AG08396 (cell line): ENCODE data around the gene B4GALT5.
A peak's percentile ranks its signal among the peaks of the same experiment; 100 is the strongest.
"Not testable (repeated sequence)": the region's sequence is repeated elsewhere in the genome, so short reads cannot be mapped to it uniquely, and the experiment has no call there.

Experiments used
- DNase-seq: peaks from one replicate; pipeline ENCODE4 v3.0.0; 2012; ENCODE audit warnings: low spot score, mixed read lengths

B4GALT5 gene

DNA sequence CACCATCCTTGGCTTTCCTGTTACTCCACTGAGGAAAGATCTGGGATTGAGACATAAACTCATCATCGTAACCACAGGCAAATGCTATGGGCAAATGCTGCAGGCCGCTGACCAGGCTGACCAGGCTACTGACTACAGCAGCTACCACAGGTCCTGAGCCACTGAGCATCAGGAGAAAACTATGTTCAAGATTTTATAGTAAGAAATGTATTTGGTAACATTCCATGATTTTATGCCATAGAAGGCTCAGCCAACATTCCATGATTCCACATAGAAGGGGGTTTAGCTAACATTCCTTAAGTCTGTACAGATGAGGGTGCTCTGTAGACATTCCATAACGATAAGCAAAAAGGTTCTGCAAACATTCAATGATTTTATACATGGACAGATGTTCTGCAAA is 16.1 kb upstream of the B4GALT5 start:
- DNase-seq: peak; percentile 35

GRCh38 chr20:49727894-49728885 is 14.5 kb upstream of the B4GALT5 start:
- no peak for DNase-seq

DNA sequence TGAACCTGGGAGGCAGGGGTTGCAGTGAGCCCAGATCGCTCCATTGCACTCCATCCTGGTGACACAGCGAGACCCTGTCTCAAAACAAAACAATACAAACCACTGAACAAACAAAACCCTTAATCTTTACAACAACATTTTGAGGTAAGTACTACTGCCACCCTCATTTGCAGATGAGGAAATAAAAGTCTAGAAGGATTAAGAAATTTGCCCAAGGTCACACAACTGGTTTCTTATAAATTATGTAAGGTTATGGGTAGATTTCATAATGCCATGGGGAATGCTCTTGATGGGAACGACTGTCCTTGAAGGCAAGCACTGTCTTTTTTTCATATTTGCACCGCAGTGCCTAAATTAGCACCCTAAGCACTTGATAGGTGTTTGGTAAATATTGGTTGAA is 13.8 kb upstream of the B4GALT5 start:
- DNase-seq: no peak

- DNase-seq: no peak
These were observed 12.0 kb upstream of the B4GALT5 start for GRCh38 chr20:49725694-49726093.

GRCh38 chr20:49725224-49725606 is 11.5 kb upstream of the B4GALT5 start:
- not testable (repeated sequence) for DNase-seq

DNA sequence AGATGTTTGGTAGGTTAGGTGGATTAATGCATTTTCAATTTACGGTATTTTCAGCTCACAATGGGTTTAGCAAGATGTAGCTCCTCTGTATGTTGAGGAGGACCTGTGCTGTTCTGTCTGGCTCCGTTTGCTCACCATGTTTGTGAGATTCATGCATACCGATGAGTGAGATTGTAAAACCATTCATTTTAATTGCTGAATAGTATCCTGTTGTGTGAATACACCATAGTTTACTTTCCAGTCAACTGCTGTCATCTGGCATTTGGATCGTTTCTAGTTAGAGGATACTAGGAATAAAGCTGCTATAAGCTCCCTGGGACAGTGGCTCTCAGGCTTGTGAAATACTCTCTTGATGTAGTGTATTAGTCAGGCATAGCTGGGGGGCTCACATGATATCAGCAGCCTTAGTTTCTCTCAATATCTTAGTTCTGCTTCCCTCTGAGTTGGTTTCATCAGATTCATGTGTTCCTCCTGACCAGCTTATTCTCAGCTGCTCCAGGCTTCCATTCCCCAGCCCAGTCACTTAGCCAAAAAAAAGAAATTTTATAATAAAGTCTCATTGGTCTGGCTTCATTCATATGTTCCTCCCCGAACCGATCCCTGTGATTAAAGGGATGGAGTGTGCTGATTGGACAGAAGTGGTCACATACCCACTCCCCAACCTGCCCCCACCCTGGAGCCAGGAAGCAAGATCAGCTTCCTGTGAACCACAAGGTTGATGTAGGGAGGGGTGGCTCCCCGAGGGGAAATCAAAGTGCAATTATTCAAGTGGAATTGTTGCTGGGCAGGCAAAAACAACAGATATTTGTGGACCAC is 10.9 kb upstream of the B4GALT5 start:
- no peak for DNase-seq

- not testable (repeated sequence) for DNase-seq
These were observed 10.1 kb upstream of the B4GALT5 start for GRCh38 chr20:49723758-49724157.

DNA sequence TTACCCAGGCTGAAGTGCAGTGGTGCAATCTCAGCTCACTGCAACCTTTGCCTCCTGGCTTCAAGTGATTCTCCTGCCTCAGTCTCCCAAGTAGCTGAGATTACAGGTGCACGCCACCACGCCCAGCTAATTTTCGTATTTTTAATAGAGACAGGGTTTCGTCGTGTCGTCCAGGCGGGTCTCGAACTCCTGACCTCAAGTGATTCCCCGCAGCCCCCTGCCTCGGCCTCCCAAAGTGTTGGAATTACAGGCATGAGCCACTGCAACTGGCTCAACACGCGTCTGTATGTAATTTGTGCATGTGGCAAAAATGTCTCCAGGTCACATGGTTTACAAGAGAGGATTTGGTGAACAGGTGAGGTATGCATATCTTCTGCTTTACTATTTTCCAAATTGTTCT is 7.6 kb upstream of the B4GALT5 start:
- not testable (repeated sequence) for DNase-seq

- no peak for DNase-seq
These were observed 1.8 kb upstream of the B4GALT5 start for GRCh38 chr20:49715466-49715865.

GRCh38 chr20:49712996-49713752 is 504 bp downstream of the B4GALT5 start:
- peak; percentile 54 for DNase-seq

DNA sequence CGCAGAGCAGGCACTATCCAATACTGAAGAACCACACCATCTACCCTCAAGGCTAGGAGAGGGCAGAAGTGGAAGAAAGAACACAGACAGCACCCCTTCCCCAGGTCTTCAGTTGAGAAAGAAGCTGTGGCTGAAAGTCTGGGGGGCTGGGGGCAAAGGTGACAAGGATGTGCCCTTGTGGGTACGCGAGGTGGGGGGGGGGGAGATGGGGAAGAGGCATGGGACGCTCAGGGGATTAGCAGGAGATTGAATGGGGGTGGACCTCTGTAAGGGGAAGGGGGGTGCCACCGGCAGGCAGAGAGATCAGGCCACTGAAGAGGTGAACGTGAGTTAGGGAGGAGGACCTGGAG is 1.1 kb downstream of the B4GALT5 start:
- no peak for DNase-seq

DNA sequence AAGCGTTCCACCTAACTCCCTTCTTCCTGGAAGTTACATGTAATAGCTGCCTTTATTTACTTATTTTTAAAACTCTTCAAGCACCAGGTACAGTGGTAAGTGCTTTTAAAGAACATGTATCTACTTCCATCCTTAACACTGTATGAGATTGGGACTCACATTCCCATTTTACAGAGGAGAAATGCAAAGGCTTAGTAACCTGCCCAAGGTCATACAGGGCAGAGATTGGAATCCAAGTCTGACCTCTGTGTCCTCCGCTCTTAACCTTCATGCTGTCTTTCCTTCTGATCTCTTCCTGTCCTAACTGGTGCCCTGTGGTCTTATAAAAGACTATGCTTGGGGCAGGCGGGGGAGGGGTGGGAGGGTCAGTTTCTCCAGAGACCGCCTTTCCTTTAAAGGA is 1.6 kb downstream of the B4GALT5 start:
- DNase-seq: no peak

- DNase-seq: no peak
These were observed 2.1 kb downstream of the B4GALT5 start for GRCh38 chr20:49711667-49711987.

DNA sequence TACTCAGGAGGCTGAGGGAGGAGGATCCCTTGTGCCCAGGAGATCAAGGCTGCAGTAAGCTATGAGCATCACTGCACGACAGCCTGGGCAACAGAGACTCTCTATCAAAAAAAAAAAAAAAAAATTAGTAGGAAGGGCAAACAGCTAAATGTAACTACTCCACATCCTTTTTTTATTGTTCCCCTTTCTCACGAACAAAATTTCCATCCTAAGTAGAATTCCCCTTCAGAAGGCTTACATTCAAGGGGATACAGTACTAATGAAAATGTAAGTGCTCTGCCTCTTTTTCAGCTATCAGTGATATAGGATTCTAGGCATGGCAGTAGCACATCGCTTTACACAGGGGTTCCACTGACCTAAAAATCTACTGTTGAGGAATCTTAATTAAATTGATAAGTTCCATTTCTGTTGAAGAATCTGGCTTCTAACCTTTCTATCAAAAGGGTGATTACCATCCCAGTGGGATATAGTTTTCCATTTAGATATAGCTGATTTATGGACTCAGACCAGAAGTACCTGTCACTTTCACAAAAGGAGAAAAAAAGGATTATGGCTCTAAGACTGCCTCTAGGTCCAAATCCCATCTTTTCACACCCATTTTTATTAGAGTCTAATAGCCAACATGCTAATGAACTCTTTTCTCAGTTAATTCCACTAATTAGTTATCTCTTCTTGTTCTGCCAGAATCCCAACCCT is 2.6 kb downstream of the B4GALT5 start:
- no peak for DNase-seq

DNA sequence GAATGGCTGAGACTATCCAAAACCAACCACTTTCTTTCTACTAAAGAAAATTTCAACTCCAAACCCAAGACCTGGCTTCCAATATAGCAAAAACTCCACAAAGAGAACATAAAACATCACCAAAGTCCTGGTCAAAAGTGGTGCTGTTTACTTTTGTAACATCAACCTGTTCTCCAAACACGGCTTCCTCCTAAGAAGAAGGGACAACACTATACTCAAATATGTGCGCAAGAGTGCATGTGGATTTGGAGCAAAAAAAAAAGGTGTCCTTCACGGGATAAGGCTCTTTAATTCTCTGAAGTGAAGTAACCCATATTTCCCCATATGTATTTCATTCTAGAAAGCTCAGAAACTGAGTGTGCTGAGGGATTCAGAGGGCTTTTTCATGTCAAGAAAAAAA is 6.6 kb downstream of the B4GALT5 start:
- DNase-seq: no peak

- DNase-seq: no peak
These were observed 7.0 kb downstream of the B4GALT5 start for GRCh38 chr20:49706630-49707091.

- DNase-seq: not testable (repeated sequence)
These were observed 7.8 kb downstream of the B4GALT5 start for GRCh38 chr20:49705893-49706292.

GRCh38 chr20:49705358-49705757 is 8.3 kb downstream of the B4GALT5 start:
- no peak for DNase-seq

DNA sequence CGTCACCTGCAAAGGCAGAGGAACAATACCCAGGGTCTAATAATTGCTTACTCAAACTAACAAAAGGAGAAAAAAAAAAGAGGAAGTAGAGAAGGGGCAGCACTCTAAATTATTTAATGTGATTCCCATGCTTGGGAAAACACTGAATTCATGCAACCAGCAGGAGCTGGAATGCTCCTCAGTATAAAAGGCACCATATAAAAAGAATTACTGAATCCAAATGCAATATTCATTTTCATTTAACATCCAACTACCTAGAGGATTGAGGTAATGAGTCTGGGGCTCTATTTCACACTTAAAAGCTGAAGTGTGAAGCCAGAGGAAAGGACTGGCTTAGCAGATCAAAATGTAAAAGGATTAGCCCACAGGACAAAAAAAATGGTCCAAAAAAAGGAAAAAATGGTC is 8.7 kb downstream of the B4GALT5 start:
- no peak for DNase-seq

DNA sequence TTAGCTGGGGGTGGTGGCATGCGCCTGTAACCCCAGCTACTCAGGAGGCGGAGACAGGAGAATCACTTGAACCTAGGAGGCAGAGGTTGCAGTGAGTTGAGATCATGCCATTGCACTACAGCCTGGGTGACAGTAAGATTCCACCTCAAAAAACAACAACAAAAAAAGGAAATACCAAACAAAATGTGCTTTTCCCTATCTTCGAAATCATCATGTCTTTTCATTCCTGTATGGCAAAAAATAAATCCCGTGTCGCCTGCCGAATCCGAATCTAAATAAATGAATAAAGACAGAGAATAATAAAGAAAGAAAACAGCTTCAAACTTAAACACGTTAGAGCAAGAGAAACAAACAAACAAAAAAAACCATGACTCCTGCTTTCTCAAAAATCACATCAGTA is 11.8 kb downstream of the B4GALT5 start:
- no peak for DNase-seq

DNA sequence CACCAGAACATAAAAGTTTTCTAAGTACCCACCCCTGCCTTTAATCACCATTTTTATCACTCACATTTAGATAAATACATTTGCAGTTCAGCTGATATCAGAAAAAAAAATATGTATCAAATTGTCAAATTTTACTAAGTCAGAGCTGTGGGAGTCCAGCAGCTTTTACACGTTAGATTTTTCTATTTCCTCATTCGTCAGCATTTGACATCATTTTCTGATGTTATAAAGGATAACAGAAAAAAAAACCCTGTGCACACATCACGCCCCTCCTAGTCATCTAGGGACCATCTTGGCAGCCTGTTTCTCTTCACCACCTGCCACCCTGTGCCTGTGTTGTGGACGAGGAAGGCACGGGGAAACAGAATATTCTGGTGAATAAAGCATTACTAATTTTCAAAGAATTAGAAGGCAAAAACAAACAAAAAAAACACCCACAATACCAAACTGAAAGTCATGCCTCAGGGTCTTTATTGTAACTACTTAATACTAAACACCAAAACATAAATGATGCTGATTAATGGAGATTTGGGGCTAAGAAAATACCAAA is 12.4 kb downstream of the B4GALT5 start:
- no peak for DNase-seq
